Omental fat pad (tissue), 4 donors: ENCODE results near the gene RPP14. TPM values are rescaled to one million over a fixed set of nuclear protein-coding genes. Genes with fewer than 3 reads are reported as not detected.
"Not testable (repeated sequence)": the region's sequence is repeated elsewhere in the genome, so short reads cannot be mapped to it uniquely, and the experiment has no call there.

Source experiments
- ATAC-seq: fragments of 150-250 bp; one replicate; pipeline ENCODE4 v1.9.1; 2016; ENCODE audit warnings: mild to moderate bottlenecking, moderate library complexity; ENCODE audit not compliant: low FRiP score
- DNase-seq: peaks from one replicate; pipeline ENCODE4 v3.0.0-alpha.2; 2019; ENCODE audit warnings: low spot score
- CTCF ChIP-seq, 3 donors: fragments of 450-650 bp; IDR thresholded peaks; one replicate each; pipeline ENCODE4 v1.5.1; 2016 to 2017; ENCODE audit warnings: antibody characterized with exemption in 3 of 3, mild to moderate bottlenecking in 3 of 3, moderate library complexity in 2 of 3
- total RNA-seq, 4 donors: library from RNA; depleted of rRNA; stranded (reverse); fragments of >200 nt; gene quantifications; one replicate each; pipeline ENCODE4 v1.1.0, GENCODE V29; 2016

RPP14 gene
- total RNA-seq, 4 donors from 2014 or later, result 8.1 to 12.5 (median 8.8) TPM

GRCh38 chr3:58281069-58281468 is 25.0 kb upstream of the RPP14 start:
- ATAC-seq (no peak), DNase-seq (no peak)
- no peak for TF ChIP-seq CTCF (IDR thresholded peaks at IDR 0.05)

DNA sequence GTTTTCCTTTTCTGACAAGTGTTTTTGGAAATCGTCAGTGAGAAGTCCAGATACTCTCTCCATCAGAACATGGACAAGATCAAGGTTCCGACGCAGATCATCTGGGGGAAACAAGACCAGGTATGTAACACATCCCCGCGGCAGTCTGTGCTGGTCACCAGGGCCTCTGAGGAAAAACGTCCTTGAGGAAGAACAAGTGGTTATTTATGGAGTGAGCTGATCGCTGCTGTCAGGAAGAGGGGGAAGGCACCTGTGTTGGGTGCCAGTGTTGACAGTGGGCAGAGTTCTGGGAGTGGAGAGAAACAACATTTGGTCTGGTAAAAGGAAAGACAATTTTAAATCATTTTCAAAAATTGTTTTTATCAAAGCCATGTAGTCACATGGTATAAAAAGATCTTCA is 20.7 kb upstream of the RPP14 start:
- ATAC-seq, result no peak
- TF ChIP-seq CTCF (IDR thresholded peaks at IDR 0.05), result no peak
- no peak for DNase-seq

GRCh38 chr3:58287354-58287753 is 18.7 kb upstream of the RPP14 start:
- DNase-seq (no peak), ATAC-seq (no peak)
- no peak for TF ChIP-seq CTCF (IDR thresholded peaks at IDR 0.05)

DNA sequence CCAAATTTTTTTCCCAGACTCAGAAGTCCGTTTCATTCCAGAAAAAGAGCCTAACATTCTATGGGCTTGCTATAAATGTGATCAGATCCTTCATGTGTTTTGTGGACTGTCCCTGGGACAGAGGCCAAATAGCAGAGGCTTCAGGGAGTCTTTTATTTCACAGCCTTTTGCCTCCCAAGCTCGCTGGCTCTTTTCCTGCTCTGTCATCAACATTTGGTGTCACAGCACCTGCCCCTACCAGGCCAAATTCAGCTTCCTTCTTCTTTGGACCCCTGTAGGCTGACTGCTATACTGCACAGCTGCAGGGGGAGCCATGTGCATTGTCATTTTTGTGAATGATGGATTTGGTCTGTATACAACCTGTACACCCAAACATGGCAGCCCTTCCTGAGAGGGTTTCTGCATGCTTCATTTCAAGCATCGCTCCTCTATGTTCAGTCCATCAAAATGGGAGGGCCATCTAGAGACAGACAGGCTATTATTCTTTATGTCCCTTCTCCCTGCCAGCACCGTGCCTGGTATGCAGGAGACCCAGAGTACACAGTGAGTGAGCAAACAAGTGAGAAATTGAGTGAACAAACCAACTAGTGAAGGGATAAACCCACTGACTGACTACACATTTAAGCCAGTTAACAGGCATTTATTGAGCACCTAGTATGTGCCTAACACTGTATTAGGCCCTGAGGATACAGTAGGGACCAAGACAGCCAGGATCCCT is 17.9 kb upstream of the RPP14 start:
- ATAC-seq (no peak), DNase-seq (no peak)
- TF ChIP-seq CTCF (IDR thresholded peaks at IDR 0.05), result no peak

GRCh38 chr3:58288964-58289613 is 17.0 kb upstream of the RPP14 start:
- ATAC-seq, DNase-seq: not testable (repeated sequence)

DNA sequence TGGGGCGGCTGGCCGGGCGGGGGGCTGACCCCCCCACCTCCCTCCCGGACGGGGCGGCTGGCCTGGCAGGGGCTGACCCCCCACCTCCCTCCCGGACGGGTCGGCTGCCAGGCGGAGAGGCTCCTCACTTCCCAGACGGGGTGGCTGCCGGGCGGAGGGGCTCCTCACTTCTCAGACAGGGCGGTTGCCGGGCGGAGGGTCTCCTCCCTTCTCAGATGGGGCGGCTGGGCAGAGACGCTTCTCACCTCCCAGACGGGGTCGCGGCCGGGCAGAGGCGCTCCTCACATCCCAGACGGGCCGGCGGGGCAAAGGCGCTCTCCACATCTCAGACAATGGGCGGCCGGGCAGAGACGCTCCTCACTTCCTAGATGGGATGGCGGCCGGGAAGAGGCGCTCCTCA is 15.6 kb upstream of the RPP14 start:
- not testable (repeated sequence) for ATAC-seq, DNase-seq

DNA sequence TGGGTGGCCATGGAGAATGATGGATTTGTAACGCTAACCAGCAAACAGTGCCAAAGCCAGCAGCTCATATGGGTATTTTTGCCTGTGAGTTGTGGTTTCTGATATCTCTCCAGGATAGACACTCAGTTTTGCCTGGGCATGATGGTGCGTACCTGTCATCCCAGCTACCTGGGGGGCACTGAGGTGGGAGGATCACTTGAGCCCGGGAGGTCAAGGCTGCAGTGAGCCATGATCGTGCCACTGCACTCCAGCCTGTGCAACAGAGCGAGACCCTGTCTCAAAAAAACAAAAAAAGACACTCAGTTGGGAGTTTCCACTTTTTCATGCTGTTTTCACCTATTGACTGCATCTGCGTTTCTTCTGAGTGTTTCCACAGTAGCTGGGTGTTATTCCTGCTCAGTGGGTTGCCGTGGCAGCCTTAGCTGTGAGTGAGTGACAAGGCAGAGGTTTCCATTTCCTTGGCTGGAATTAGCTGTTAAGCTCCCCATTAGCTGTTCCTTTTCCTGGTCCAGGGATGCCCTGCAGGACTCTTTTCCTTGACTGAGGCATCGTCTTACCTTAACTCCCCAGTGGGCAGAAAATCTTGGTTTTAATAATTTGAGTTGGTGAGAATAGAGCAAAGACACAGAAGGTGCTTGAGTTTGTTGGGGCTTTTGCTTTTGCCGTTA is 14.2 kb upstream of the RPP14 start:
- ATAC-seq, result no peak
- DNase-seq, result no peak
- TF ChIP-seq CTCF (IDR thresholded peaks at IDR 0.05), result no peak

GRCh38 chr3:58292866-58293265 is 13.2 kb upstream of the RPP14 start:
- DNase-seq (no peak), ATAC-seq (no peak)
- TF ChIP-seq CTCF (IDR thresholded peaks at IDR 0.05), result no peak
